ENCODE data around the gene ANKRD30B.
"Not testable (repeated sequence)": the region's sequence is repeated elsewhere in the genome, so short reads cannot be mapped to it uniquely, and the experiment has no call there.

DNA sequence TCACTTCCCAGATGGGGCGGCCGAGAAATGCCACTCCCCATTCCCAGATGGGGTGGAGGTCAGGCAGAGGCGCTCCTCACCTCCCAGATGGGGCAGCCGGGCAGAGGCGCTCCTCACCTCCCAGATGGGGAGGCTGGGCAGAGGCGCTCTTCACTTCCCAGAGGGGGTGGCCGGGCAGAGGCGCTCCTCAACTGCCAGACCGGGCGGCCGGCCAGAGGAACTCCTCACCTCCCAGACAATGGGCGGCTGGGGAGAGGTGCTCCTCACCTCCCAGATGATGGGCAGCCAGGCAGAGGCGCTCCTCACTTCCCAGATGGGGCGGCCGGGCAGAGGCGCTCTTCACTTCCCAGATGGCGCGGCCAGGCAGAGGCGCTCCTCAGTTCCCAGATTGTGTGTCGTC, 108.3 kb downstream of the ANKRD30B start:
- TF ChIP-seq POLR2A (IDR thresholded peaks at IDR 0.05; ENCODE audit: low read depth, low read length); POLR2AphosphoS5 (IDR thresholded peaks at IDR 0.05; ENCODE audit: low read depth, low read length); TAF1 (IDR thresholded peaks at IDR 0.05; ENCODE audit: borderline replicate concordance, low read depth, low read length): not testable (repeated sequence)

Data from GM12892 (cell line).